GM19438 (cell line): ENCODE results near the gene UBE2R2.

Source experiments
- ATAC-seq: cut with Tn5 transposase; IDR thresholded peaks from one replicate; pipeline ENCODE4 v1.9.1; 2021; ENCODE audit warnings: low read depth; ENCODE audit not compliant: unreplicated experiment

The UBE2R2 gene

GRCh38 chr9:33880211-33881089 lies 63.5 kb downstream of the UBE2R2 start:
- no peak for ATAC-seq

- no peak for ATAC-seq
These were observed 64.7 kb downstream of the UBE2R2 start for GRCh38 chr9:33881635-33882034.

DNA sequence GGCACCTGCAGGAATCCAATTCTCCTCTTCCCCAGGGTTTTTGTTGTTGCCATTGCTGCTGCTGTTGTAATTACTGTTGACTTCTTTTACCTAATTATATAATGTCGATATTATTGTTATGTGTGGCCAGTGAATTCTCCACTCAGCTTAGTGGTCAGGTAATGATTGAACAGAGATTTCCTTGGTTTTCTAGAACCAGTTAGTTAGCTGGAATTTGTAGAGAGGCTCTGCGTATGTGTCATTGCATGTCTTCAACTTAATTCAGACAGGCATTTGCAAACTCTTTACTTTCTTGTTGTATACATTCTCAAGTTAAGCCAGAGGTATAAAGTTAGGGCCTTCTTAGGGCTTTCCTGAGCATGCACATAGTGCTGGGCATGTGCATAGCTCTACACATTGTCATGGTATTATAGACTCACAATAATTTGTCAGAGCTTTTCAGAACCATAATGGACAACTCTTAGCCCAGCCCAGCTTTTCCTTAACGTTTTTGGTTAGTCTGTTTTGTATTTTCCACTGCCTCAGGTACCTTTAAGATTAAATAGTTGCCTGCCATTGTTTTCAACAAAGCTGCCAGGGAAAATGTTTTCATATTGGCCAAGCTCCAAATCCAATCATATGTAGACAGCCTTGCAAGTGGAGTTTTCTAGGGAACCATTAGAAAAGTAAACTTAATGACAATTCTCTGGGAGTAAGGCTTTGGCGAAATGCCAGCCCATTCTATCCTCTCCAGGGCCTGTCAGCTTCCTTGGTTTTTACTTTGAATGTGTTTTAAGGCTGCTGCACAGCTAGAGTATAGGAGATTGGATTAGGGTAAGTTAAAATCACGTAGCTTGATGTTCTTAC lies 68.1 kb downstream of the UBE2R2 start:
- ATAC-seq, result no peak

GRCh38 chr9:33885948-33886347 lies 69.0 kb downstream of the UBE2R2 start:
- ATAC-seq, result no peak

GRCh38 chr9:33893861-33894260 lies 76.9 kb downstream of the UBE2R2 start:
- no peak for ATAC-seq

GRCh38 chr9:33894316-33894715 lies 77.4 kb downstream of the UBE2R2 start:
- no peak for ATAC-seq

DNA sequence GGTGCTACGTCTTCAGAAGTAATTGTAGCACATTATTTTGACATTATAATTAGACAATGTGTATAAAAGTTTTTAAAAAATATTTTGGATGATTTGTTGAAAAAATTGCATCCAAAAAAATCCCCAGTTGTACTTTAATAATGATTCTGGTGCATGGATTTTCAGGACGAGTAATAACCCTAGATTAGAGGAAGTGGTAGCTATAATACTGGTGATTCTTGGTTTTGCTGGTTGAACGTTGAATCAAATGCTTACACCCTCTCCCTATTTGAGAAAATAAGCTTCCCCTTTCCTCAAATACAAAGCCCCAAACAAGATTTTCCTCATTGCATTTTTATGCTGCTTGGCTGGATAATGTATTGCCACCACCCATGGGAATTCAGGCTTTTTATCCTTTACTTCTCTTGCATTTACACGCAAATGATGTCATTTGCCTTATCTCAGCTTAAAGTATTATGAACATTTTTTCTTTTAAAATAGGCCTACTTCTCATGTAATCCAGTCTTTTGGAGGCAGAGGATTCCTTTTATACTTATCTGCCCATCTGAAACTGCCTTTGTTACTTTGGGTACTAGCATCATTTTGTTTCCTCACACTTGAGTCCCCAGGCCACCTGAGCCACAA lies 86.3 kb downstream of the UBE2R2 start:
- ATAC-seq, result no peak

DNA sequence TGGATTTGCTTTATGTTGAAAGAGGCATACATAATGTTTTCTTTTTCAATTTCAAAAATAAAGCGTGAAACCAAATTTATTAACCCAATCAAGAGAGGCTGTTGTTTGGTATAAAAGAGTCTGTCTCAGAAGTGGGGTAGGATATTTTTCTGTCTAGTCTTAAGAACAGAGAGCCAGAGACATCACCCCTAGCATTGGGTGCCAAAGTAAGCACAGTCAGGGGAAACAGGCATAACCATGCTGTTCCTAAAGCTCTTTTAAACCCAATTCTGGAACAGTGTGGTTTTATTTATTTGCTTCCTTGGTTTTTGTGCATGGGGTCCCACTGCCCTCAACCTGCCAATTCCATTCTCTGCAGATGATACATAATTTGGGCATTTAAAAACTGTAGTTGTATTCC lies 88.2 kb downstream of the UBE2R2 start:
- no peak for ATAC-seq

DNA sequence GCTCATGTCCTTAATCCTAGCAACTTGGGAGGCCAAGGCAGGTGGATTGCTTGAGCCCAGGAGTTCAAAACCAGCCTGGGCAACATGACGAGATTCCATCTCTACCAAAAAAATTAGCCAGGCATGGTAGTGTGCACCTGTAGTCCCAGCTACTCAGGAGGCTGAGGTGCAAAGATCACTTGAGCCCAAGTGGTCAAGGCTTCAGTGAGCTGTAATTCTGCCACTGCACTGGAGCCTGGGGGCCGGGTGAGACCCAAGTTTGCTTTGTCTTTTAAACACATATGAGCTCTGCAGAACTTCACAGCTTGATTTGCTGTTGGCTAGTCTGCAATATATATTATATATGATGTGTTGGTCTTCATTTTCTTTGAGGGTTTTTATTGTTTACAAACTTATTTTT lies 89.8 kb downstream of the UBE2R2 start:
- ATAC-seq, result no peak

- no peak for ATAC-seq
These were observed 90.4 kb downstream of the UBE2R2 start for GRCh38 chr9:33907347-33907746.

GRCh38 chr9:33908114-33908513 lies 91.2 kb downstream of the UBE2R2 start:
- no peak for ATAC-seq

DNA sequence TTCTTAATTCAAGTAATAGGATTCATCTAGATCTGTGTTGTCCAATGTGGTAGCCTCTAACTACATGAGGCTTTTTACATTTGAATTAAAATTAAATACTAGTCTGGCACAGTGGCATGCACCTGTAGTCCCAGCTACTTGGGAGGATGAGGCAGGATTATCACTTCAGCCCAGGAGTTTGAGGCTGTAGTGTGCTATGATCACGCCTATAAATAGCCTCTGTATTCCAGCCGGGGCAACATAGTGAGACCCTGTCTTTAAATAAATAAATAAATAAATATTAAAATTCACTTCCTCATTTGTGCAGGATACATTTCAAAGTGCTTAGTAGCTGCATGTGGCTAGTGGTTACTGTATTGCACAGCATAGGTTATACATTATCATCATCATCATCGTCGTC lies 91.8 kb downstream of the UBE2R2 start:
- no peak for ATAC-seq

- no peak for ATAC-seq
These were observed 96.6 kb downstream of the UBE2R2 start for GRCh38 chr9:33913541-33913940.

- no peak for ATAC-seq
These were observed 98.1 kb downstream of the UBE2R2 start for GRCh38 chr9:33914887-33915628.

DNA sequence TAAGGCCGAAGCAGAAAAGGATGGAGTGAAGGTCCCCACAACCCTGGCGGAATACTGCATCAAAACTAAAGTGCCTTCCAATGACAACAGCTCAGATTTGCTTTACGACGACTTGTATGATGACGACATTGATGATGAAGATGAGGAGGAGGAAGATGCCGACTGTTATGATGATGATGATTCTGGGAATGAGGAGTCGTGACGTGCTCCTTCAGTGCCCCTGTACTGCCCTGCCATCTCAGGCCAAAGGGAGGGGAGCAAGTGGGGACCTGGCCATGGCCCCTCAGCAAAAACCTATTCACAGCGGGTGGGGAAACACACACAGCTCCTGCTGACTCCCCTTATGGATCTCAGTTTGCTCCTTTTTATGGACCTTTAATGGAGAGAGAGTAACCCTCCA lies 100.1 kb downstream of the UBE2R2 start:
- no peak for ATAC-seq

GRCh38 chr9:33919276-33919897 lies 102.4 kb downstream of the UBE2R2 start:
- ATAC-seq, result no peak

DNA sequence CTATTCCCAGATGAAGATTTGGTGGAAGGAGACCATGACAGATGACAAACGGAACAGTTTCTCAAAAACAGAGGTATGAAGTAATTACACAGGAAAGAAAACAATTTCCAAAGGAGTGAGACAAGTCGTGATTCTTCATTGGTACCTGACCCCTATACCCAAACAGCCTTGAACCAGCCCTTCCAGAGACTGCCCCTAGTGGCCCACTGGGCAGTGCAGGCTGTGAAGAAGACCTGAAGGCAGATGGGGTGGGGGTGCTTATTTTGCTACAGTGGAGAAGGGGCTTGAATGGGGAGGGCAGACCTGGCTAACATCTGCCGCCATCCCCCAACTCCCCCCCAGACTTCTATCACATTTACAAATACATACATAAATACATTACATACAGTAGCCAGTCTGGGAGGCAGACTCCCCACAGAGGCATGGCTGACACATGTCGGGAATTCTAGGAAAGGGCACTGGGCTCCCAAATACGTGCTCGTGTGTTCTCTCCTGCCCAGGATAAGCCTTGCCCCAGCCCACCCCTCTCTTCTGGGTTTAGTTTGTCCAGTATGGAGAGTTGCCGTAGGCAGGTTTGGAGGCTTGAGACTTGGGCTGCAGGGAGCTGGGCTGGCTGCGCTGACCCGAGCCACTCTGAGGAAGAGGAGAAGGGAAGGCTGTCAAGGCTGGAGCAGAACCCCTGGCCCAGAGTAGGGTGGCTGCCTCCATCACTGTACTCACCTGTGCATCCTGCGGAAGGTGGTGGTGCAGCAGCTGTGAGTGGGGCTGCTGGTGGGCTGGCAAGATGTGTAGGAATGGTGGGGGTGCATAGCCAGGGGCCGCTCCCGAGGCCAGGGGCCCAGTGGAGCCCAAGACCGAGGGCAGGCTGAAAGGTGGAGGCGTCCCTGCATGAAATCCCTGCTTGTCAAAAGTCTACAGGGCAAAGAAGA lies 105.3 kb downstream of the UBE2R2 start:
- no peak for ATAC-seq

GRCh38 chr9:33923079-33923478 lies 106.1 kb downstream of the UBE2R2 start:
- ATAC-seq, result no peak
